ENCODE measurements around the gene STXBP6. TPM values are rescaled to one million over a fixed set of nuclear protein-coding genes. Genes with fewer than 3 reads are reported as not detected.
A peak's percentile ranks its signal among the peaks of the same experiment; 100 is the strongest.

The STXBP6 gene
- total and polyA plus RNA-seq, 2 of the 13 experiments (the other 11 are each of a cell fraction or from before 2014, with no cell fraction given), result 35.3 to 42.8 TPM

GRCh38 chr14:24817212-24818057, 232.5 kb downstream of the STXBP6 start (continued):
- TF ChIP-seq ZNF563 (CRISPR knock-in tag; IDR thresholded peaks at IDR 0.05) (no peak), MED1 (CRISPR knock-in tag; IDR thresholded peaks at IDR 0.05) (peak; percentile 92), ZNF549 (CRISPR knock-in tag; IDR thresholded peaks at IDR 0.05) (peak; percentile 55), NFE2L1 (CRISPR knock-in tag; IDR thresholded peaks at IDR 0.05; ENCODE audit: borderline replicate concordance) (no peak), ZNF468 (CRISPR knock-in tag; IDR thresholded peaks at IDR 0.05) (no peak), ZNF580 (CRISPR knock-in tag; IDR thresholded peaks at IDR 0.05; ENCODE audit: borderline replicate concordance, low read depth) (0 out of 2 replicates have a peak, but pooled peaks have one; percentile 11), RBM22 (optimal IDR thresholded peaks at IDR 0.05; ENCODE audit: low read length) (peak; percentile 84), MEF2D (CRISPR knock-in tag; IDR thresholded peaks at IDR 0.05) (peak; percentile 10; the same call in 1 of the 2 replicates), ISL2 (CRISPR knock-in tag; IDR thresholded peaks at IDR 0.05) (peak; percentile 96), NFYC (CRISPR knock-in tag; IDR thresholded peaks at IDR 0.05) (peak; percentile 59), ZNF335 (CRISPR knock-in tag; IDR thresholded peaks at IDR 0.05) (peak; percentile 49; the same call in 1 of the 2 replicates), PAWR (CRISPR knock-in tag; IDR thresholded peaks at IDR 0.05; ENCODE audit: borderline replicate concordance) (no peak; the same call in 1 of the 2 replicates), ZNF552 (CRISPR knock-in tag; IDR thresholded peaks at IDR 0.05; ENCODE audit: borderline replicate concordance) (no peak; the same call in 1 of the 2 replicates), E2F2 (CRISPR knock-in tag; IDR thresholded peaks at IDR 0.05; ENCODE audit: borderline replicate concordance) (no peak; the same call in 1 of the 2 replicates), MLLT10 (CRISPR knock-in tag; IDR thresholded peaks at IDR 0.05) (no peak), FOXP1 (IDR thresholded peaks at IDR 0.05) (no peak), FOXP1 (CRISPR knock-in tag; IDR thresholded peaks at IDR 0.05) (peak; percentile 85), ZNF746 (CRISPR knock-in tag; IDR thresholded peaks at IDR 0.05) (no peak), FUBP1 (CRISPR knock-in tag; IDR thresholded peaks at IDR 0.05; ENCODE audit: borderline replicate concordance) (peak; percentile 66; the same call in 1 of the 2 replicates), ZC3H4 (CRISPR knock-in tag; IDR thresholded peaks at IDR 0.05; ENCODE audit: borderline replicate concordance) (peak; percentile 81), ATF2 (CRISPR knock-in tag; IDR thresholded peaks at IDR 0.05) (no peak; the same call in 1 of the 2 replicates), SALL2 (CRISPR knock-in tag; IDR thresholded peaks at IDR 0.05) (0 out of 2 replicates have a peak, but pooled peaks have one; percentile 62), KDM2A (CRISPR knock-in tag; IDR thresholded peaks at IDR 0.05; ENCODE audit: borderline replicate concordance, low read depth) (peak; percentile 63; the same call in 1 of the 2 replicates), KMT2B (CRISPR knock-in tag; IDR thresholded peaks at IDR 0.05) (no peak), NR2F1 (CRISPR knock-in tag; IDR thresholded peaks at IDR 0.05) (no peak; a peak in 1 of 4 replicates)

All from HepG2 (cell line).